HTR-8/SVneo (cell line): ENCODE measurements around the gene CABP4.
"Not testable (repeated sequence)": the region's sequence is repeated elsewhere in the genome, so short reads cannot be mapped to it uniquely, and the experiment has no call there.

Experiments
- DNase-seq: peaks from one replicate; pipeline ENCODE4 v3.0.0; 2011; ENCODE audit warnings: low spot score, mixed read lengths; ENCODE audit not compliant: insufficient read length
- FAIRE-seq: peaks from 2 replicates; lab custom pipeline; 2011; peaks lifted over from hg19 to GRCh38; lab: Jason Lieb, UNC

Gene CABP4

GRCh38 chr11:67418476-67419281, 36.5 kb upstream of the CABP4 start:
- peak; percentile 66 for FAIRE-seq
- no peak for DNase-seq

DNA sequence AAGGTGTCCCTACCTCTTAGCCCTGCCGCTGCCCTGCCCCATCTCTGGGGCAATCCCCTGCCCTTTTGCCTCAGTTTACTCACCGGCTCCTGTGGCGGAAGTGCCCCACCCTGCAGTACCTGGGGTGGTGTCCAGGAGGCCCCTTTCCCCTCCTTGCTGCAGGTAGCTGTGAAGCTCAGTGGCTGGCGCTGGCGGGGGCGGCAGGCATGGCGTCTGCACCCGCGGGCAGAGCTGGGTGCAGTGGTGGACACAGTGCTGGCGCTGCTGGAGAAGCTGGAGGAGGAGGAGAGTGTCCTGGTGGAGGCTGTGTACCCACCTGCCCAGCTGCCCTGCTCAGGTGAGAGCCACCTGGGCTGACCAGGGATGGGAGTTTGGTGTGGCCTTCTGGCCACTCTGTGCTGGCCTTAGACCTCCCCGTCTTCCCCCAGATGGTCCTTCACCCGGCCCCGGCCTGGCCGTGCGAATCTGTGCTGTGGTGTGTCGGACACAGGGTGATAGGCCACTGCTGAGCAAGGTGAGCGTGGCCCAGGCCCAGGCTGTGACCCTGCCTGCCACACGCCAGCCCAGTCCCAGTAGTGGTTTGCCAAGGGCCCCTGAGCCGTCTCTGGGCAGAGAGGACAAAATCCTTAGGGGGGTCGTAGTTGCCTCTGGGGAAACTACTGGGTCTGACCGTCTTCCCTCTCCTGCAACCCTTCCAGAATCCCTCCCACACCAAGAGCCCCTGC, 35.7 kb upstream of the CABP4 start:
- FAIRE-seq (peak; percentile 77), DNase-seq (no peak)

- FAIRE-seq (no peak), DNase-seq (no peak)
These were observed 35.0 kb upstream of the CABP4 start for GRCh38 chr11:67420147-67420645.

DNA sequence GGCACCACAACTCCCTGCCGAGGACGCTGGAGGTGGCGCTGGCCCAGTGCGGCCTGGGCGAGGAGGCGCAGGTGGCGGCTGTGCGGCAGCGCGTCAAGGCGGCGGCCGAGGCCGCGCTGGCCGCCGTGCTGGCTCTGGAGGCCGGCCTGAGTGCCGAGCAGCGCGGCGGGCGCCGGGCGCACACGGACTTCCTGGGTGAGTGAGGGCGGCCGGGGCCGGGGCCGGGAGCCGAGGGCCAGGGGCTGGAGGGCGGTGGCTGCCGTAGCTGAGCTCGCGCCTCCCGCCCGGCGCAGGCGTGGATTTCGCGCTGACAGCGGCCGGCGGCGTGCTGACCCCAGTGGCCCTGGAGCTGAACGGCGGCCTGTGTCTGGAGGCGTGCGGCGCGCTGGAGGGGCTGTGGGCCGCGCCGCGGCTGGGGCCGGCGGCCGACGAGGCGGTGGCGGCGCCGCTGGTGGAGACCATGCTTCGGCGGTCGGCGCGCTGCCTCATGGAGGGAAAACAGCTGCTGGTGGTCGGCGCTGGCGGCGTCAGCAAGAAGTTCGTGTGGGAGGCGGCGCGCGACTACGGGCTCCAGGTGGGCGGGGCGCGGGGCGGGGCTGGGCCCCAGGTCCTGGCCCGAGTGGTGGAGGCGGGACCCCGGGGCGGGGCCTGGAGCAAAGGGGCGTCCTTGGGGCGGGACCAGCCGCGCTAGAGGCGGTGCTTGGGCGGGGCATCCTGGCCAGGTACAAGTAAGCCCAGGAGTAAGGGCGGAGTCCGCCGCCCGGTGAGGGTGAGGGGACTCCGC, 34.3 kb upstream of the CABP4 start:
- FAIRE-seq, result peak; percentile 99
- peak; percentile 99 for DNase-seq

DNA sequence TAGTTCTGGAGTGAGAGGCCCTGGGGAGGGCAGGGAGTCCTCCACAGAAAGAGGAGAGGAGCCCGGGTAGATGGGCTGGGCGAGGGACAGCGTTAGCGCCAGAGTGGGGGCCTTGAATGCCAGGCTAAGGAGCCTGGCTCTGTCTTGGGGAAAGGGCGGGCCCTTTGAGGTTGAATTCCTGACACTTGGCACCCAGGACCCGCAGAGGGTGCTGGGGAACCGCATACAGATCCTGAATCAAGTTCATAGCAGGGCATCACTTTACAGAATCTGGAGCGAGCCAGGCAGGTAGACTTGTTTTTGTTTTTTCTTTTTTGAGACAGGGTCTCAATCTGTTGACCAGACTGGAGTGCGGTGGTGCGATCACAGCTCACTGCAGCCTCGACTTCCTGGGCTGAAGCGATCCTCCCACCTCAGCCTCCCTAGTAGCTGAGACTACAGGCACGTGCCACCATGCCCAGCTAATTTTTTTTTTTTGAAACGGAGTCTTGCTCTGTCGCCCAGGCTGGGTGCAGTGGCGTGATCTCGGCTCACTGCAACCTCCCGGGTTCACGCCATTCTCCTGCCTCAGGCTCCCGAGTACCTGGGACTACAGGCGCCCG, 33.6 kb upstream of the CABP4 start:
- DNase-seq (no peak), FAIRE-seq (no peak)

DNA sequence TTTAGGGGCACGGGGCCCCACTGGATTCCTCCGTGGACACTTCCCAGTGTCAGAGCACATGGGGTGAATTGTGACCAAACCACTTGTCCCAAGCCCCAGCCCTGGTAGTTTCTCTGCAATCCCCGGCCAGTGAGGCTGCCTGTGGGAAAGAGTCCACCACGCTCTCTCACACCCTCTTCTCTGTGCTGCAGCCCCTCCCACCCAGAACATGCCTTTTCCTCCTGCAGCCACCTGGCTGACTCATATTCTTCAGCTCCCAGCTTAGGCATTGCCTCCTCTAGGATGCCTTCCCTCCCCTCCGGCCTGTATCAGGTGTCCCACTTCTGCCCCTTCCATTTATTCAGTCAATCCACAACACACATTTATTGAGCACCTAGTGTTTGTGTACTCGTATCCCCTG, 32.3 kb upstream of the CABP4 start:
- DNase-seq (no peak), FAIRE-seq (peak; percentile 77)

- DNase-seq (no peak), FAIRE-seq (no peak)
These were observed 31.7 kb upstream of the CABP4 start for GRCh38 chr11:67423466-67423865.

- no peak for FAIRE-seq
- no peak for DNase-seq
These were observed 31.1 kb upstream of the CABP4 start for GRCh38 chr11:67423891-67424613.

GRCh38 chr11:67427364-67427859, 27.7 kb upstream of the CABP4 start:
- DNase-seq, result not testable (repeated sequence)
- peak; percentile 69 for FAIRE-seq

DNA sequence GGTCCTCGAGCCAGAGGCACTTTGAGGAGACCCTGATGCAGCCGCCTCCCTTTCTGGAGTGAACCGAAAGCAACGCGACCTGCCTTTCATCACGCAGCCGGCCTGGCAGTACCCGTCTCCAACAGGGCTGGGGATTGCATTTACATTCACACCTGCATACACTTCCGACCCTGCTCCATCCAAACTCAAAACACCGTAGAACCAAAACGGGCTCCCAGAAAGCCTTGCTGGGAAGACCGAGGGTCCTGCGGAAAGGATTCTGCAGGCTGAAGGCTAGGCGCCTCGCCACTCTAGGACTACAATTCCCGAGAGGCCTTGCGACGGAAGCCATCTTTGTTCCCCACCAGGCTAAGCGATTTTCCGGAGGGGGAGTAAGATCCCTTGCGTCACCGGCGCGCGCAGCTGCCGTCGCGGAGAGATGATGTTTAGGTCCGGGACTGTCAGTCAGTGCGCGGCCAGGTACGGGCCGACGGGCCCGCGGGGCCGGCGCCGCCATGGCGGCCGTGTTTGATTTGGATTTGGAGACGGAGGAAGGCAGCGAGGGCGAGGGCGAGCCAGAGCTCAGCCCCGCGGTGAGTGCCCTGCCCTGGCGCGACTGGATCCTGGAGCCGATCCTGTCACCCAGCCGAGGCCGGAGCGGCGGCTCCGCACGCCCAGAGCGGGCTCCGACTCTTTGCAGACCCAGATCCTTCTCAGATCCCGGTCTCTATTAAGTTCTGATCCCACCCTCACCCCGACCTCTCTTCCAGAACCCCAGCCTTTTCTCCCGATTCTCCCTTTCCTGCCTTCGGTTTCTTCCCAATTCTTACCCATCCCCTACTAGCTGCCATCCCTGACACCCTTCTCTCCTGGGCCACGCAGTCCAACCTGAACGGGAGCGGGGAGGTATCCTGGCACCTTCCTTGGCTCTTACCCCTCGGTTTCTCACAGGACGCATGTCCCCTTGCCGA, 26.8 kb upstream of the CABP4 start, which contains the start of gene RPS6KB2:
Gene RPS6KB2, plus strand, starts transcription at position 443 of the 950 bp plus-strand sequence. Its CDS starts 52 bp downstream, at position 495.
- FAIRE-seq, result peak; percentile 99
- peak; percentile 100 for DNase-seq

- DNase-seq, result no peak
- peak; percentile 70 for FAIRE-seq
These were observed 26.0 kb upstream of the CABP4 start for GRCh38 chr11:67429038-67429668.

GRCh38 chr11:67429722-67430121, 25.4 kb upstream of the CABP4 start:
- DNase-seq (no peak), FAIRE-seq (no peak)

DNA sequence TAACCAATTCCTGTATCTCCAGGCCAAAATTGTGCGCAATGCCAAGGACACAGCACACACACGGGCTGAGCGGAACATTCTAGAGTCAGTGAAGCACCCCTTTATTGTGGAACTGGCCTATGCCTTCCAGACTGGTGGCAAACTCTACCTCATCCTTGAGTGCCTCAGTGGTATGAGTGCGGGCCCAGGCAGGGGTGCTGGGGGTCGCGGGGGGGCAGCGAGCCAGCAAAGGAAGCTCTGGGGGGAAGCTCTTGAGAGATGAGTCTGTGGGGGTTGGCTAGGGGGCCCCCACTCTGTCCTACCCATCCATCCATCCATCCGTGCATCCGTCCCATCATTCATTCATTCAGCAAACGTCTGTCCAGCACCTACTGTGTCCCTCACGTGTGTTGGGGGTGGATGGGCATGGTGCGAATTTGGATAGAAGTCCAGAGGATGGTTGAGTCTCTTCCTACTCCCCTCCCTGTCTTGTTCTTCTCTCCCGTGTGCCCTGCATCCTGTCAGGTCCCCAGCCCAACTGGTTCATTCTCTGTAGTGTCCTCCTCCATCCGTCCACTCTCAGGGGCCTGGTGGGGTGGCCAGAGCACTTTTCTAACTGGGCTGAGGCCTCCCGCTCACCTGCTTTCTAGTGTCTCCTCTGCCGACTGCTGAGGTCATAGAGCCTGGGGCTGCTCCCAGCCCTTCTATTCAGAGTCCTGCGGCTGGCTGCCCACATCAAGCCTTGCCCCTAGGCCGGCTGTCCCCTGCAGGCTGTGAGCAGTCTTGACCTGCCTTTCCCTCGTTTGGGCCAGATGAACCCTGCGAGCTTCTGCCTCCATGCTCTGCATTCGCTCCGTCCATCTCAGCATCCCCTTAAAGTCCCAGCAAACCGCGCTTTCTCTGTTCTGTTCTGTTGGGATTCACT, 23.6 kb upstream of the CABP4 start:
- FAIRE-seq, result peak; percentile 54
- DNase-seq, result no peak

DNA sequence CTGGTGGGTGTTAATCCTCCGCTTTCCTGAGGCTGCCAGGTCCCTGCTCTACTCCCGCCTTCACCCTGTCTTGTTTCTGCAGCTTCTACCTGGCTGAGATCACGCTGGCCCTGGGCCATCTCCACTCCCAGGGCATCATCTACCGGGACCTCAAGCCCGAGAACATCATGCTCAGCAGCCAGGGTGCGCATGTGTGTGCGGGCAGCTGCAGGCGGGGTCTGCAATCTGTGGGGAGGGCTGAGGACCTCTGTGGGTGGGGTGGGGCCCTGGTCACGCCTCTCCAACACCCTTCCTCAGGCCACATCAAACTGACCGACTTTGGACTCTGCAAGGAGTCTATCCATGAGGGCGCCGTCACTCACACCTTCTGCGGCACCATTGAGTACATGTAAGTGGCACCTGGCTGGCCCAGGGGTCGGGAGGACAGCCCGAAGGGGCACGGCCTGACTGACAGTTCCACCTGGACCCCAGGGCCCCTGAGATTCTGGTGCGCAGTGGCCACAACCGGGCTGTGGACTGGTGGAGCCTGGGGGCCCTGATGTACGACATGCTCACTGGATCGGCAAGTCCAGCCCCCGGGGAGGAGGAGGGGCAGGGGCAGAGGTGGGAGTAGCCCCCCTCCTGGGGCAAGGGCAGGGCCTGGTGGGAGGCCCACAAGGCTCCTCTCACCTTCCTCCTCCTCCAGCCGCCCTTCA, 22.4 kb upstream of the CABP4 start:
- FAIRE-seq (no peak), DNase-seq (no peak)

- DNase-seq (no peak), FAIRE-seq (peak; percentile 57)
These were observed 21.4 kb upstream of the CABP4 start for GRCh38 chr11:67433536-67434394.
